ENCODE data around the gene LRRC25. TPM values are rescaled to one million over a fixed set of nuclear protein-coding genes. Genes with fewer than 3 reads are reported as not detected.

Gene LRRC25
- total and polyA plus RNA-seq, 10 of the 15 experiments (the other 5 are each of a cell fraction or from before 2014, with no cell fraction given), result 0.38 to 2.9 (median 1.2) TPM

DNA sequence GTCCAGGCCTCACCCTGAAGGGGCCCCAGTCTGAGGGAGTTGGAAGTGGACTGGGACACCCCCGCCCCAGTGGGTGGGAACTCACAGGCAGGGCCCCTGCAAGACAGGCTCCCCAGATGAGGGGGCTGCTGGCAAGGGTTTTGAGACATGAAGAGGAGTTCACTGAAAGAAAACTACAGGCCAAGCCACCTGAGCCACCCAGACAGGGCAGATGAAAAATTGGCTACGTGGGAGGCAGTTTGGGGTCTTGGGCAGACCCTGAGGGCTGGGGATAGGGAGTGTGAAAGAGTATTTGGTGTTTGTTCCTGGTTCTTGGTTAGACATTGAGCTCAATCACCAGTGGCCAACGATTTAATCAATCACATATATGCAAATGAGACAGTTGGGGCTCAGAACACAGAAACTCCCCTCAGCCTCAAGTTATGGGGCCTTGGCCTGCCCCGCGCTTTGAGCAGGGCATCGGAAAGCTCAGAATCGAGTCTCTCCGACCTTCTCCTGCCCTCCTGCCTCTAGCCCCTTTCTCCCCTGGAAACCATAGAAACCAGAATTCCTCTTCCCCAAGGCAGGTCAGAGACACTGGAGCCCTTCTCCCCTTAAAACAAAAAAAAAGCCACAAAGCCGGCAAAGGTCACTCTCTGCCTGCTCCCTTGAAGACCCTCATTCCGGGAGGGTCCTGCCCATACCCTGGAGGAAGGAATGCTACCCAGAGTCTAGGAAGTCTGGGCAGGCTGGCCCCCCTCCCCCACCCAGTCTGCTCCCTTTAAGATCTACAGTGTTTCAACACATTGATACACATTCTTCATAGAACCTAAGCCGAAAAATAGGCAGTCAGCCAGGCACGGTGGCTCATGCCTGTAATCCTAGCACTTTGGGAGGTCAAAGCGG, 41.8 kb upstream of the LRRC25 start (continued):
- TF ChIP-seq BCL3 (IDR thresholded peaks at IDR 0.05; ENCODE audit: borderline replicate concordance, insufficient read depth, low read depth, low read length, poor library complexity, severe bottlenecking) (no peak), CHD1 (IDR thresholded peaks at IDR 0.05; ENCODE audit: low read depth, low read length) (no peak), SP1 (IDR thresholded peaks at IDR 0.05; ENCODE audit: low read depth, low read length) (no peak), ZBED1 (IDR thresholded peaks at IDR 0.05; ENCODE audit: borderline replicate concordance) (0 out of 2 replicates have a peak, but pooled peaks have one; percentile 24), PKNOX1 (IDR thresholded peaks at IDR 0.05) (peak; percentile 90)

- Histone ChIP-seq H3K4me1 (ENCODE audit: control insufficient read depth, insufficient read depth, low read length) (peaks cover 14% of the 10 kb centered on the region), H3K4me2 (ENCODE audit: control insufficient read depth, insufficient read depth) (no peak overlapping the region), H3K79me2 (ENCODE audit: control insufficient read depth, insufficient read depth, low read length) (no peaks in the 10 kb centered on the region), H3K36me3 (ENCODE audit: control insufficient read depth in 2 of 2, insufficient read depth in 2 of 2, low read length in 1 of 2) (peaks cover 0 to 2% of the 10 kb centered on the region in 2 experiments; a peak in 1 of 4 replicates), H3K27me3 (replicated peaks in 1 of 2; ENCODE audit: control insufficient read depth in 2 of 2, insufficient read depth in 2 of 2, low read length in 1 of 2) (no peaks in the 10 kb centered on the region), H3K27ac (ENCODE audit: control insufficient read depth, insufficient read depth) (no peak overlapping the region), H3K4me3 (no peak overlapping the region), H3K9ac (ENCODE audit: control insufficient read depth, insufficient read depth, low read length) (no peak overlapping the region), H4K20me1 (ENCODE audit: control insufficient read depth, insufficient read depth) (no peaks in the 10 kb centered on the region; the same call in 1 of the 2 replicates), H3K9me3 (replicated peaks; ENCODE audit: control insufficient read depth, insufficient read depth, low read length) (no peaks in the 10 kb centered on the region; the same call in 2 of the 3 replicates), H2AFZ (ENCODE audit: control insufficient read depth, low read depth, low read length) (no peak overlapping the region)
- WGBS (ENCODE audit: insufficient coverage, insufficient replicate concordance, low lambda C conversion rate, missing lambda C conversion rate), result 75% methylated on average over 23 of the region's 24 CpGs
- SMC1A ChIA-PET (ENCODE audit: uncharacterized antibody, unreplicated experiment), result no interaction called here
- CTCF ChIA-PET, result interaction anchor here (1.3 kb wide), 1 partner anchor 12 kb away, joined by 4 read pairs; no protein-coding TSS in a partner anchor
- DNase-seq (ENCODE audit: low read depth, low spot score), result no peak
- ATAC-seq, result no peak
- intact Hi-C loops (cut with micrococcal nuclease; ENCODE audit: unreplicated experiment), result no loop called here
- FAIRE-seq, result no peak
- BruUV-seq (replicated peaks), result no TSS peak
- POLR2A ChIA-PET, result no interaction called here
- TF ChIP-seq ZNF384 (IDR thresholded peaks at IDR 0.05; ENCODE audit: borderline replicate concordance, low read depth, low read length), result no peak
- no peak for TF ChIP-seq RELA (IDR thresholded peaks at IDR 0.05; ENCODE audit: borderline replicate concordance, partially characterized antibody)
- peak; percentile 20; the same call in 1 of the 2 replicates for TF ChIP-seq IKZF1 (conservative IDR thresholded peaks at IDR 0.05)
- RAD21 ChIA-PET (ENCODE audit: unreplicated experiment), result no interaction called here
- in situ Hi-C loops (cut with MboI), result no loop called here
Measured at GRCh38 chr19:18438331-18439024, 41.1 kb upstream of the LRRC25 start.
